Measurements from ENCODE around the gene GADL1.

DNA sequence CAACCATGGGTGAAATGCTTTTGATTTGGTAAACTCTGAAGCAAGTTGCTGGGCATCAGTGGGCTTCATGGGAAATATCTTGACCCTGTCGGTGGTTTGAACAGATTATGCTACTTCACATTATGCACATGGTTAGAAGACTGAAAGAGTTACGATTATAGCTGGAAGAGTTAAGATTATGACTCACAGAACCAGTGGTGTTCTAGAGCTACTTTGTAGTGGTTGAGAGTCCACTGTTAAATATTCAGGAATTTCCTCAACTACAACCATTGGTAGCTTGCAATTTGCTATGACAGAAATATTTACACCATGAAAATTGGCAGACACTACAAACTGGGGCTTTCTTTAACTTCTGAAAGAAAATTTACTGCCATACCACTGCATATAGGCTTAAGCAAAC, 99.3 kb downstream of the GADL1 start:
- TF ChIP-seq POLR2A (IDR thresholded peaks at IDR 0.05; ENCODE audit: low read length) (no peak), GATA1 (IDR thresholded peaks at IDR 0.05; ENCODE audit: low read depth, low read length) (no peak)
